ENCODE results near the gene ADD2. TPM values are rescaled to one million over a fixed set of nuclear protein-coding genes. Genes with fewer than 3 reads are reported as not detected.

The ADD2 gene
- polyA plus RNA-seq, 1 experiment = 0.12 TPM

GRCh38 chr2:70715071-70715985 lies 52.7 kb downstream of the ADD2 start:
- ChIA-PET CTCF (no interaction called here), POLR2A (no interaction called here)
- Histone ChIP-seq H3K27me3 (ENCODE audit: control insufficient read depth, insufficient read depth, low read length) (peaks cover 2% of the 10 kb centered on the region), H3K9me3 (ENCODE audit: control insufficient read depth, insufficient read depth, low read length) (no peaks in the 10 kb centered on the region), H3K4me3 (ENCODE audit: low read depth, low read length) (no peak overlapping the region), H3K27ac (ENCODE audit: low read depth, low read length) (no peak overlapping the region)
- DNase-seq (ENCODE audit: low read depth, low spot score) = no peak
- TF ChIP-seq CTCF (IDR thresholded peaks at IDR 0.05; ENCODE audit: low read depth, low read length) = no peak

- CTCF ChIA-PET = no interaction called here
- H3K9me3 ChIP-seq (ENCODE audit: control insufficient read depth, insufficient read depth, low read length) = no peaks in the 10 kb centered on the region
- H3K27ac ChIP-seq (ENCODE audit: low read depth, low read length) = no peak overlapping the region
- no peak for DNase-seq (ENCODE audit: low read depth, low spot score)
- no peak overlapping the region for H3K4me3 ChIP-seq (ENCODE audit: low read depth, low read length)
- POLR2A ChIA-PET = no interaction called here
- peaks cover 2% of the 10 kb centered on the region for H3K27me3 ChIP-seq (ENCODE audit: control insufficient read depth, insufficient read depth, low read length)
- TF ChIP-seq CTCF (IDR thresholded peaks at IDR 0.05; ENCODE audit: low read depth, low read length) = no peak
These were observed 53.7 kb downstream of the ADD2 start for GRCh38 chr2:70714141-70714905.

- POLR2A ChIA-PET = no interaction called here
- Histone ChIP-seq H3K9me3 (ENCODE audit: control insufficient read depth, insufficient read depth, low read length) (no peaks in the 10 kb centered on the region), H3K27ac (ENCODE audit: low read depth, low read length) (no peak overlapping the region), H3K4me3 (ENCODE audit: low read depth, low read length) (no peak overlapping the region), H3K27me3 (ENCODE audit: control insufficient read depth, insufficient read depth, low read length) (peaks cover 2% of the 10 kb centered on the region)
- DNase-seq (ENCODE audit: low read depth, low spot score) = no peak
- CTCF ChIA-PET = no interaction called here
- no peak for TF ChIP-seq CTCF (IDR thresholded peaks at IDR 0.05; ENCODE audit: low read depth, low read length)
These were observed 55.1 kb downstream of the ADD2 start for GRCh38 chr2:70712916-70713315.

- Histone ChIP-seq H3K9me3 (ENCODE audit: control insufficient read depth, insufficient read depth, low read length) (no peaks in the 10 kb centered on the region), H3K27ac (ENCODE audit: low read depth, low read length) (no peak overlapping the region), H3K27me3 (ENCODE audit: control insufficient read depth, insufficient read depth, low read length) (peaks cover 2% of the 10 kb centered on the region), H3K4me3 (ENCODE audit: low read depth, low read length) (no peak overlapping the region)
- POLR2A ChIA-PET = no interaction called here
- TF ChIP-seq CTCF (IDR thresholded peaks at IDR 0.05; ENCODE audit: low read depth, low read length) = no peak
- DNase-seq (ENCODE audit: low read depth, low spot score) = no peak
- CTCF ChIA-PET = no interaction called here
These were observed 56.8 kb downstream of the ADD2 start for GRCh38 chr2:70711191-70711590.
